Smooth muscle cell (in vitro differentiated cells): ENCODE results near the gene PDGFD. TPM values are rescaled to one million over a fixed set of nuclear protein-coding genes. Genes with fewer than 3 reads are reported as not detected.
A peak's percentile ranks its signal among the peaks of the same experiment; 100 is the strongest.

Experiments used
- DNase-seq: peaks from one replicate; lab custom pipeline; 2025; ENCODE audit not compliant: unreplicated experiment; lab: John Stamatoyannopoulos, UW
- H2AFZ ChIP-seq: fragments of 200-600 bp; sonication (generic); 2 replicates; pipeline ENCODE4 v1.6.0; 2016; ENCODE audit warnings: antibody characterized with exemption, low read depth, mild to moderate bottlenecking
- H3F3A ChIP-seq: fragments of 200-600 bp; sonication (generic); 2 replicates; pipeline ENCODE4 v1.6.0; 2017; ENCODE audit warnings: antibody characterized with exemption, low read depth
- H3K27ac ChIP-seq: fragments of 200-600 bp; sonication (generic); 2 replicates; pipeline ENCODE4 v1.5.1; 2016; ENCODE audit warnings: low read depth, mild to moderate bottlenecking
- H3K27me3 ChIP-seq: fragments of 200-600 bp; sonication (generic); 2 replicates; pipeline ENCODE4 v1.6.1; 2016; ENCODE audit warnings: low read depth, mild to moderate bottlenecking
- H3K36me3 ChIP-seq: fragments of 200-600 bp; sonication (generic); 2 replicates; pipeline ENCODE4 v1.5.1; 2016; ENCODE audit warnings: low read depth
- H3K4me1 ChIP-seq: fragments of 200-600 bp; sonication (generic); 2 replicates; pipeline ENCODE4 v1.5.1; 2016; ENCODE audit warnings: low read depth
- H3K4me2 ChIP-seq: fragments of 200-600 bp; sonication (generic); 2 replicates; pipeline ENCODE4 v1.6.0; 2016; ENCODE audit warnings: mild to moderate bottlenecking
- H3K4me3 ChIP-seq: fragments of 200-600 bp; sonication (generic); 2 replicates; pipeline ENCODE4 v1.5.1; 2016; ENCODE audit warnings: mild to moderate bottlenecking
- H3K79me2 ChIP-seq: fragments of 200-600 bp; sonication (generic); 2 replicates; pipeline ENCODE4 v1.6.0; 2016; ENCODE audit warnings: low read depth, mild to moderate bottlenecking
- H3K9ac ChIP-seq: fragments of 200-600 bp; sonication (generic); 2 replicates; pipeline ENCODE4 v1.6.0; 2016; ENCODE audit warnings: low read depth
- H3K9me3 ChIP-seq: fragments of 200-600 bp; sonication (generic); replicated peaks from 2 replicates; pipeline ENCODE4 v1.5.1; 2016; ENCODE audit warnings: low read depth
- H4K20me1 ChIP-seq: fragments of 200-600 bp; sonication (generic); 2 replicates; pipeline ENCODE4 v1.6.0; 2016; ENCODE audit warnings: low read depth
- CTCF ChIP-seq: fragments of 200-600 bp; sonication (generic); IDR thresholded peaks from 2 replicates; pipeline ENCODE4 v1.5.1; 2017; ENCODE audit warnings: borderline replicate concordance, mild to moderate bottlenecking, antibody characterized with exemption; ENCODE audit not compliant: insufficient read depth, poor library complexity, severe bottlenecking
- WGBS: methylation state at CpG from one replicate; pipeline ENCODE4 v1.1.7; 2016; ENCODE audit warnings: low lambda C conversion rate; 5-methylcytosine and 5-hydroxymethylcytosine counted together
- polyA plus RNA-seq: library from polyadenylated mRNA; unstranded; fragments of >200 nt; fragmentation: Nextera tagmentation; extraction: Ambion mirVana; gene quantifications from 2 replicates; pipeline ENCODE4 v1.2.1, GENCODE V29; 2016
- total RNA-seq: library from RNA; depleted of rRNA; stranded (reverse); fragments of >200 nt; gene quantifications from 2 replicates; pipeline ENCODE4 v1.2.3, GENCODE V29; 2014

PDGFD gene
- total and polyA plus RNA-seq, 2 experiments from 2014 or later = 1.5 to 10.0 TPM

- DNase-seq = no peak
- Histone ChIP-seq H3K79me2 (no peaks in the 10 kb centered on the region), H3K36me3 (no peaks in the 10 kb centered on the region), H3K4me3 (no peak overlapping the region), H3K4me1 (no peaks in the 10 kb centered on the region), H2AFZ (peak overlapping the region; percentile 44), H3K9ac (no peak overlapping the region), H4K20me1 (no peaks in the 10 kb centered on the region), H3K27ac (peak overlapping the region; percentile 48), H3K9me3 (no peaks in the 10 kb centered on the region), H3K27me3 (no peaks in the 10 kb centered on the region), H3F3A (no peaks in the 10 kb centered on the region), H3K4me2 (peak overlapping the region; percentile 32)
- 4% methylated on average over 1 of the region's 1 CpG for WGBS
- TF ChIP-seq CTCF = no peak
These were observed 29.2 kb downstream of the PDGFD start for GRCh38 chr11:104134745-104135144.

GRCh38 chr11:104130161-104130560, 33.8 kb downstream of the PDGFD start:
- TF ChIP-seq CTCF = no peak
- Histone ChIP-seq H3K9me3 (no peaks in the 10 kb centered on the region), H3K36me3 (no peaks in the 10 kb centered on the region), H3K27ac (no peak overlapping the region), H4K20me1 (no peaks in the 10 kb centered on the region), H2AFZ (no peak overlapping the region), H3K79me2 (no peaks in the 10 kb centered on the region), H3K4me2 (no peak overlapping the region), H3K9ac (no peak overlapping the region), H3F3A (no peaks in the 10 kb centered on the region), H3K4me3 (no peak overlapping the region), H3K4me1 (no peaks in the 10 kb centered on the region), H3K27me3 (no peaks in the 10 kb centered on the region)
- DNase-seq = no peak
- 73% methylated on average over 1 of the region's 1 CpG for WGBS

- no peak overlapping the region for H3K9ac ChIP-seq
- TF ChIP-seq CTCF = no peak
- no peak overlapping the region for H3K4me2 ChIP-seq
- H3K4me3 ChIP-seq = no peak overlapping the region
- no peaks in the 10 kb centered on the region for H3K9me3 ChIP-seq
- H3K27me3 ChIP-seq = no peaks in the 10 kb centered on the region
- H3F3A ChIP-seq = no peaks in the 10 kb centered on the region
- no peaks in the 10 kb centered on the region for H4K20me1 ChIP-seq
- peaks cover 3% of the 10 kb centered on the region for H3K4me1 ChIP-seq
- no peaks in the 10 kb centered on the region for H3K36me3 ChIP-seq
- no peaks in the 10 kb centered on the region for H3K79me2 ChIP-seq
- H2AFZ ChIP-seq = no peak overlapping the region
- DNase-seq = no peak
- H3K27ac ChIP-seq = no peak overlapping the region
- WGBS = 78% methylated on average over 3 of the region's 3 CpGs
These were observed 34.8 kb downstream of the PDGFD start for GRCh38 chr11:104129145-104129544.

GRCh38 chr11:104127828-104128227, 36.1 kb downstream of the PDGFD start:
- Histone ChIP-seq H2AFZ (no peak overlapping the region), H3K4me2 (no peak overlapping the region), H3F3A (no peaks in the 10 kb centered on the region), H3K36me3 (no peaks in the 10 kb centered on the region), H3K9ac (no peak overlapping the region), H3K4me3 (no peak overlapping the region), H3K4me1 (peaks cover 10% of the 10 kb centered on the region), H3K79me2 (no peaks in the 10 kb centered on the region), H3K9me3 (no peaks in the 10 kb centered on the region), H4K20me1 (no peaks in the 10 kb centered on the region), H3K27me3 (no peaks in the 10 kb centered on the region), H3K27ac (no peak overlapping the region)
- no peak for TF ChIP-seq CTCF
- DNase-seq = no peak
- WGBS = 74% methylated on average over 2 of the region's 2 CpGs
